Caco-2 (cell line): ENCODE measurements around the gene SARDH. TPM values are rescaled to one million over a fixed set of nuclear protein-coding genes. Genes with fewer than 3 reads are reported as not detected.

Experiments used
- BruUV-seq: library from RNA; stranded (reverse); fragments of 400-500 nt; replicated peaks from 2 replicates; lab custom pipeline; 2021; lab: Mats Ljungman, UMichigan
- CTCF ChIA-PET: fragments of 300-600 bp; sonication (Branson Sonifier 250); formaldehyde crosslinking; loops from one replicate; lab custom pipeline; 2022; ENCODE audit warnings: antibody characterized with exemption; lab: Charles Lee
- POLR2A ChIA-PET: fragments of 300-600 bp; sonication (Branson Sonifier 250); formaldehyde crosslinking; loops from one replicate; lab custom pipeline; 2022; ENCODE audit warnings: antibody characterized with exemption; lab: Charles Lee
- DNase-seq, 2 experiments: peaks; one replicate each; pipeline versions ENCODE4 v3.0.0 to v3.0.0-alpha.2; 2020 to 2022
- H3K27me3 ChIP-seq: replicated peaks from 2 replicates; pipeline ENCODE4 v1.6.0; 2011; ENCODE audit warnings: low read length; ENCODE audit not compliant: control insufficient read depth, insufficient read depth
- H3K36me3 ChIP-seq: 2 replicates; pipeline ENCODE4 v1.5.1; 2011; ENCODE audit warnings: low read length; ENCODE audit not compliant: control insufficient read depth, insufficient read depth
- H3K4me1 ChIP-seq: fragments of 250-450 bp; sonication (Bioruptor Pico); 2 replicates; pipeline ENCODE4 v1.5.1; 2020; ENCODE audit warnings: mild to moderate bottlenecking
- H3K4me3 ChIP-seq: 2 replicates; pipeline ENCODE4 v1.5.1; 2011; ENCODE audit warnings: low read depth, mild to moderate bottlenecking, control low read depth, low read length
- H3K9me3 ChIP-seq: fragments of 250-450 bp; sonication (Bioruptor Pico); 2 replicates; pipeline ENCODE4 v1.5.1; 2020; ENCODE audit warnings: mild to moderate bottlenecking, moderate library complexity
- H3K27ac Mint-ChIP-seq: one replicate; pipeline ENCODE4 v1.8.0; 2022; ENCODE audit warnings: mixed read lengths; ENCODE audit not compliant: unreplicated experiment
- H3K27me3 Mint-ChIP-seq: one replicate; pipeline ENCODE4 v1.8.0; 2022; ENCODE audit warnings: mixed read lengths; ENCODE audit not compliant: insufficient read depth, unreplicated experiment
- H3K36me3 Mint-ChIP-seq: one replicate; pipeline ENCODE4 v1.8.0; 2022; ENCODE audit warnings: mild to moderate bottlenecking, mixed read lengths; ENCODE audit not compliant: insufficient read depth, unreplicated experiment
- H3K4me1 Mint-ChIP-seq: one replicate; pipeline ENCODE4 v1.8.0; 2022; ENCODE audit warnings: low read depth, mixed read lengths; ENCODE audit not compliant: unreplicated experiment
- H3K4me3 Mint-ChIP-seq: one replicate; pipeline ENCODE4 v1.8.0; 2022; ENCODE audit warnings: mild to moderate bottlenecking, moderate library complexity, mixed read lengths; ENCODE audit not compliant: unreplicated experiment
- H3K9me3 Mint-ChIP-seq: one replicate; pipeline ENCODE4 v1.8.0; 2022; ENCODE audit warnings: mixed read lengths; ENCODE audit not compliant: unreplicated experiment
- intact Hi-C: fragments of 100-400 bp; cut with micrococcal nuclease; formaldehyde crosslinking; loops from one replicate; pipeline ENCODE4 v1.10.0; 2022; ENCODE audit not compliant: unreplicated experiment
- total RNA-seq: library from RNA; stranded (reverse); gene quantifications from 2 replicates; pipeline ENCODE4 v1.2.3, GENCODE V29; 2022
- TF ChIP-seq, protein P1 (sequence below), 2 experiments: fragments of 200-600 bp in 1 of 2; IDR thresholded peaks; 1 replicate in 1 of 2; 2 replicates in 1 of 2; pipeline versions ENCODE4 v1.5.1 to v1.8.0; 2011 to 2022; ENCODE audit warnings: antibody characterized with exemption in 1 of 2, control low read depth in 1 of 2, inconsistent platforms in 1 of 2, low read depth in 1 of 2, low read length in 1 of 2, mild to moderate bottlenecking in 1 of 2, moderate library complexity in 1 of 2; ENCODE audit not compliant: insufficient read depth in 1 of 2, severe bottlenecking in 1 of 2, unreplicated experiment in 1 of 2

The SARDH gene
- total RNA-seq, 1 experiment from 2014 or later, result 0.36 TPM

DNA sequence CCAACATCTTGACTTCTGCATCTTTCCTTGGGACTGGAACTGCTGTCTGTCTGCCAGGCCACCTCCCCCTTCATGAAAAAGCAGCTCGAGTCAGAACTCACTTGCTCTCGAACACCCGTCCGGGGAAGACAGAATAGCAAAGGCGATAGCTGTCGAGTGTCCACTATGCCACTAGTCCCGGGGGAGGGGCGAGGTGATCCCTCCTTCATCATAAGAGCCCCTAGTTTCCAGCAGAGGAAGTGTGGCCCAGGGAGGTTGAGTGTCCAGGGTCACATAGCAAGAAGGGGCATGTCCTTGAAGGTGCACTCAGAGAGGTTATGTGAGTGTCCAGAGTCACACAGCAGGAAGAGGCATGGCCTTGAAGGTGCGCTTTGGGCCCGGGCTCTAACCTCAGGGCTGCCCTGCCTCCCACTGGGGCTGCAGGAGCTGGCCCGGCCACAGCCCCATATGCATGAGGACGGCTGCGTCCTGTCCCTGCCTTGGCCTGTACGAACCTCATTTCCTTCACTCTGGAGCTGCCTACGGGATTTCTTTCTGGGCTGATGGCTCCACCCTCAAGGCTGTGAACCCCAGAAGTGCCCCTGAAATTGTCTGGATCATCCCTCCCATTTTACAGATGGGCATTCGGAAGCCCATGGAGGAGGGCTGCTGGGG lies 95.3 kb downstream of the SARDH start:
- TF ChIP-seq, protein P1, sequence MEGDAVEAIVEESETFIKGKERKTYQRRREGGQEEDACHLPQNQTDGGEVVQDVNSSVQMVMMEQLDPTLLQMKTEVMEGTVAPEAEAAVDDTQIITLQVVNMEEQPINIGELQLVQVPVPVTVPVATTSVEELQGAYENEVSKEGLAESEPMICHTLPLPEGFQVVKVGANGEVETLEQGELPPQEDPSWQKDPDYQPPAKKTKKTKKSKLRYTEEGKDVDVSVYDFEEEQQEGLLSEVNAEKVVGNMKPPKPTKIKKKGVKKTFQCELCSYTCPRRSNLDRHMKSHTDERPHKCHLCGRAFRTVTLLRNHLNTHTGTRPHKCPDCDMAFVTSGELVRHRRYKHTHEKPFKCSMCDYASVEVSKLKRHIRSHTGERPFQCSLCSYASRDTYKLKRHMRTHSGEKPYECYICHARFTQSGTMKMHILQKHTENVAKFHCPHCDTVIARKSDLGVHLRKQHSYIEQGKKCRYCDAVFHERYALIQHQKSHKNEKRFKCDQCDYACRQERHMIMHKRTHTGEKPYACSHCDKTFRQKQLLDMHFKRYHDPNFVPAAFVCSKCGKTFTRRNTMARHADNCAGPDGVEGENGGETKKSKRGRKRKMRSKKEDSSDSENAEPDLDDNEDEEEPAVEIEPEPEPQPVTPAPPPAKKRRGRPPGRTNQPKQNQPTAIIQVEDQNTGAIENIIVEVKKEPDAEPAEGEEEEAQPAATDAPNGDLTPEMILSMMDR (IDR thresholded peaks at IDR 0.05; ENCODE audit: insufficient read depth in 1 of 2, low read depth in 1 of 2, low read length in 1 of 2, severe bottlenecking in 1 of 2, unreplicated experiment in 1 of 2), result no peak
- no peaks in the 10 kb centered on the region; the same call in none of the 2 replicates for H3K27me3 ChIP-seq
- POLR2A ChIA-PET, result no interaction called here
- H3K36me3 Mint-ChIP-seq, result peaks cover 4% of the 10 kb centered on the region
- H3K9me3 Mint-ChIP-seq, result no peaks in the 10 kb centered on the region
- CTCF ChIA-PET, result interaction anchor here (0.9 to 1.0 kb wide), 2 partner anchors 9 to 66 kb away, joined by 3 read pairs; no protein-coding TSS in a partner anchor
- no peaks in the 10 kb centered on the region for H3K4me1 Mint-ChIP-seq
- intact Hi-C loops, result no loop called here
- no TSS peak for BruUV-seq
- H3K4me3 Mint-ChIP-seq, result no peak overlapping the region
- peaks cover 25% of the 10 kb centered on the region for H3K27me3 Mint-ChIP-seq
- no peaks in the 10 kb centered on the region for H3K9me3 ChIP-seq
- no peak overlapping the region for H3K27ac Mint-ChIP-seq
- no peaks in the 10 kb centered on the region for H3K4me1 ChIP-seq
- DNase-seq, result no peak
- H3K36me3 ChIP-seq, result no peaks in the 10 kb centered on the region
- no peak overlapping the region for H3K4me3 ChIP-seq

DNA sequence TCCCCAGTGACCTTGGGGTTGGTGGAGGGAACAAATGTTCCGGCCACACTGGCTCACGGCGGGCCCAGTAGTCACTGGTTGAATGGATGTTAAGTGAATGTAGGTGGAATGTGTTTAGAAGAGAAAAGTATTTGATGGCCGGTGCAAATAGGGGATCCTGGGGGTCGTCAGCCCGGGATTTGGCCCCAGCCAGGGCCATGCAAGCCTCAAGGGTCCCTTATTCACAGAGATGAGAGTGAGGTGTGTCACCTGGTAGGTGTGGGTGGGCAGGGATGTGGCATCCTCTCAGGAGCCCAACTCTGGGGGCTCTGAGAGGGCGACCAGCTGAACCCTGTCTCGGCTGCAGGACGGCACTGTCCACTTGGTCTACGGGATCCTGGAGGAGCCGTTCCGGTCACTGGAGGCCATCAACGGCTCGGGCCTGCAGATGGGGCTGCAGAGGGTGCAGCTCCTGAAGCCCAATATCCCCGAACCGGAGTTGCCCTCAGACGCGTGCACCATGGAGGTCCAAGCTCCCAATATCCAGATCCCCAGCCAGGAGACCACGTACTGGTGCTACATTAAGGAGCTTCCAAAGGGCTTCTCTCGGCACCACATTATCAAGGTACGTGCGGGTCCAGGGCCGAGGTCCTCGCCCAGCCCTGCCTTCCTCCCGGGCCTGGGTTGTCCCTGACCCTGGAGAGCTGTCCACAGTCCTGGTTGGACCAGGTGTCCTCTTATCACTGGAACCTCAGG lies 96.1 kb downstream of the SARDH start:
- H3K27me3 Mint-ChIP-seq, result peaks cover 23% of the 10 kb centered on the region
- H3K9me3 Mint-ChIP-seq, result no peaks in the 10 kb centered on the region
- peaks cover 4% of the 10 kb centered on the region for H3K36me3 Mint-ChIP-seq
- intact Hi-C loops, result no loop called here
- POLR2A ChIA-PET, result no interaction called here
- no peak overlapping the region for H3K4me3 Mint-ChIP-seq
- CTCF ChIA-PET, result interaction anchor here (0.9 to 1.0 kb wide), 2 partner anchors 8 to 67 kb away, joined by 3 read pairs; no protein-coding TSS in a partner anchor
- BruUV-seq, result no TSS peak
- TF ChIP-seq, protein P1 (IDR thresholded peaks at IDR 0.05; ENCODE audit: insufficient read depth in 1 of 2, low read depth in 1 of 2, low read length in 1 of 2, severe bottlenecking in 1 of 2, unreplicated experiment in 1 of 2), result no peak
- H3K4me1 ChIP-seq, result no peaks in the 10 kb centered on the region
- H3K27me3 ChIP-seq, result no peaks in the 10 kb centered on the region; the same call in 1 of the 2 replicates
- H3K36me3 ChIP-seq, result no peaks in the 10 kb centered on the region
- no peak overlapping the region for H3K4me3 ChIP-seq
- H3K27ac Mint-ChIP-seq, result no peak overlapping the region
- H3K4me1 Mint-ChIP-seq, result no peaks in the 10 kb centered on the region
- H3K9me3 ChIP-seq, result no peaks in the 10 kb centered on the region
- DNase-seq, result no peak

- Histone ChIP-seq H3K9me3 (no peaks in the 10 kb centered on the region), H3K4me1 (no peaks in the 10 kb centered on the region), H3K4me3 (no peak overlapping the region), H3K27me3 (no peaks in the 10 kb centered on the region; the same call in 1 of the 2 replicates), H3K36me3 (no peaks in the 10 kb centered on the region)
- POLR2A ChIA-PET, result no interaction called here
- no peak overlapping the region for H3K4me3 Mint-ChIP-seq
- peaks cover 4% of the 10 kb centered on the region for H3K36me3 Mint-ChIP-seq
- intact Hi-C loops, result no loop called here
- TF ChIP-seq, protein P1 (IDR thresholded peaks at IDR 0.05; ENCODE audit: insufficient read depth in 1 of 2, low read depth in 1 of 2, low read length in 1 of 2, severe bottlenecking in 1 of 2, unreplicated experiment in 1 of 2), result no peak
- CTCF ChIA-PET, result no interaction called here
- H3K9me3 Mint-ChIP-seq, result no peaks in the 10 kb centered on the region
- BruUV-seq, result no TSS peak
- no peak overlapping the region for H3K27ac Mint-ChIP-seq
- no peak for DNase-seq
- H3K4me1 Mint-ChIP-seq, result no peaks in the 10 kb centered on the region
- peaks cover 27% of the 10 kb centered on the region for H3K27me3 Mint-ChIP-seq
Measured at GRCh38 chr9:133641396-133641655, 96.8 kb downstream of the SARDH start.
